ENCODE measurements around the gene MRPL40.
"Not testable (repeated sequence)": the region's sequence is repeated elsewhere in the genome, so short reads cannot be mapped to it uniquely, and the experiment has no call there.

The MRPL40 gene

DNA sequence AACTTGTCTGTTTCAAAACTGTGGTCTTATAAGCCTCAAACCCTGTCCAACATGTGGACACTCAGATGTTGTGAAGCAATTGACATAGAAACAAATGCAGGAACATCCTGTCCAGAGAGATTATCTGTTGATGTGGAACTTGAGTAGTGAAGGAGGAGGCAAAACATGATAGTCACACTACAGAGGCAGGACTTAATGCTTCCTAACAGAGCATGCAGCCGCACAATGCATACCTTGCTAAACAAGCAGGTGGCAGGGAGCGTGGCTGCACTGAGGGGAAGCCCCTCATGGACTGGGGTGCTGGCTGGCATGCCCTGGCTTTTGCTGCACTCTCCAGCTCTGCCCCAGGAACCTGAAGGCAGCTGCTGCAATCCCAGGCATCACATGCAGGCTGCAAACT, 9.8 kb downstream of the MRPL40 start:
- no peak for DNase-seq

- no peak for DNase-seq
Observed at GRCh38 chr22:19443544-19444211, 11.3 kb downstream of the MRPL40 start.

GRCh38 chr22:19445279-19445982, 13.1 kb downstream of the MRPL40 start:
- DNase-seq, result not testable (repeated sequence)

DNA sequence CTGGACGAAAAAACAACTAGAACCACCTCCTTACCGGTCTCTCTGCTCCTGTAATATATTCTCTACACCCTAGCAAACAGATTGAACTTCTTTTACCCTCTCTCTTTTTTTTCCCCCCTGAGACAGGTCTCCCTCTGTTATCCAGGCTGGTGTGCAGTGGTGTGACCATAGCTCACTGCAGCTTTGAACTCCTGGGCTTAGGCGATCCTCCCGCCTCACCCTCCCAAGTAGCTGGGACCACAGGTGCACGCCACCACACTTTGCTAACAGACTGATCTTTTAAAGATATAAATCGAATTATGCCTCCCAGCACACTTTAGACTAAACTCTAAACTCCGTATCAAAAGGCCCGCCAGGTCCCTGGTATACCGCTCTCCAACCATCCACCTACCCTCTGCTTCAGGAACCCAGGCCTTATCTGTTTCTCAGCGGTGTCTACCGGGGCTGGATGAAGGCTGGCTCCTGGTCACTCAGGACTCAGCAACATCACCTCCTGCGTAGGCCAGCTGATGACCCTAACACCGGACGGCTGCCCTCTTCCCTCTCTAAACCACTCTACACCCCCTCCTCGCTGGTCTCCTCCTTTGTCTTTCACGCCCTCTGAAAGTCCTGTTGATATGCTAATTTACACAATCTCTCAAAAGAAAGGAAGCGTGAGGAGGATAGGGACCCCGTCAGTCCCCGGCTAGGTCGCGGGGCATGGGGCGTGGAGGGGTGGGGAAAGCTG, 14.4 kb downstream of the MRPL40 start:
- DNase-seq, result no peak

DNA sequence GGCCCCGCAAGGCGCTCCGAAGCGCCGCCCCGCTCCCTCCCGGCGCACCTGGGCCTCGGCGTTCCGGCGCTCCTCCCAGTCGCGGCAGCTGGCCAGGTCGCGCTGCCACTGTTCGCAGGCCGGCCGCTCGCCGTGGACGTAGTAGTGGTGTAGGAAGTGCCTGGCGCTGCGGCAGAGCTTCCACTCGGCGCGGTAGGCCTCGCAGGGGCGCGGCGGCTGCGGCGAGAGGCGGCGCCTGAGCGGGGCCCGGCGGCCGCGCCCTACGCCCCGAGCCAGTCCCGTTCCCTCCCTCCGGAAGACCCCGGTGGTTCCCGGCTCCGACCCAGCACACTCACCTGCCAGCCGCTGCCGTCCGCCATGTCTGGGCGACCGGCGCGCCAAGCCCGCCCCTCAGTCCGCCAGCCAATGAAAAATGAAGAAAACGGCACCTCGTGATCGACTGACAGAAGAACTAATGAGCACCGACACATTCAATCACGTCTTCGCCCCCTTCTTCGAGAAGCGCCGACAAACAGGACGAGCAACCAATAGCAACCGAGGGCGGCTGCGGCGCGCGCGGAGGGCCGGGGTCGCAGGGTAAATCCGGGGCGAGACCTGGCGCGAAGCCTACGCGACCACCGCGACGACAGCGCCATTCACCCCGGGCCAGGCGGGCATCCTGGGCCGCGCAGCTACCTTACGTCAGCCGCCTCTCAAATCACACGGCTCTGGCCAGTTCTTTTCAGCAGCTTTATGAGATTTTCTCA, 15.2 kb downstream of the MRPL40 start, which contains the start of gene C22orf39:
Gene C22orf39, minus strand, starts transcription at position 382 of the 746 bp plus-strand sequence. Its CDS starts 23 bp downstream, at position 359.
- DNase-seq, result peak; percentile 69

GRCh38 chr22:19448076-19448607, 15.8 kb downstream of the MRPL40 start:
- peak; percentile 27 for DNase-seq

GRCh38 chr22:19448739-19449421, 16.5 kb downstream of the MRPL40 start:
- no peak for DNase-seq

- no peak for DNase-seq
Observed at GRCh38 chr22:19449422-19449767, 17.1 kb downstream of the MRPL40 start.

DNA sequence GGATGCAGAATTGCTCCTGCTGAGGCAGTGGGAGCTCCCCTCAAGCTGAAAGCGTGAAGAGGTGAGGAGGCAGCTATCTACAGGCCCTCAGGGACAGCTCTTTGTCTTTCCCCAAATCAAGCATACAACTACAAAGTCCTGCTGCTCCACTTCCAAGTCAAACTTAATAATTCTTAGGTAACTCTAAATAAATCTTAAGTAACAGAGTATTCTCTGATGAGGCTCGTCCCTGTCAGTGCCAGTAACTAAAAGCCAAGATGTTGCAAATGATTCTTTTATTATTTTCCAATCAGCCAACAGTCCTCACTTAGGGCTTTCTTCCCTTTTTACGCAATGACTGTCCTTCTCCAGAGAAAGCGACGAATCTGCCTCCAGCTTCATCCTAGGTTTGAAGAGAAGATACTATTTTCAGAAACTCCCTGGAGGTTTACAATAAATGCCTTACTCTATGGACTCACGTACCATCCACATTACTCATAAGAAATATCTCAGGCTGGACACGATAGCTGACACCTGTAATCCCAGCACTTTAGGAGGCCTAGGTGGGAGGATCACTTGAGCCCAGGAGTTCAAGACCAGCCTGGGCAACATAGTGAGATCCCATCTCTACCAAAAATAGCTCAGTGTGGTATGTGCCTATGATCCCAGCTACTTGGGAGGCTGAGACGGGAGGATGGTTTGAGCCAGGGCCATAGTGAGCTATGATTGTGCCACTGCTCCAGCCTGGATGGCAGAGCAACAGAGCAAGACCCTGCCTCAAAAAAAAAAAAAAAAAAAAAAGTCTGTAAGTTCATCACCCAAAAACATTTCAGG, 18.2 kb downstream of the MRPL40 start:
- no peak for DNase-seq

- DNase-seq, result no peak
Observed at GRCh38 chr22:19451570-19451969, 19.2 kb downstream of the MRPL40 start.

DNA sequence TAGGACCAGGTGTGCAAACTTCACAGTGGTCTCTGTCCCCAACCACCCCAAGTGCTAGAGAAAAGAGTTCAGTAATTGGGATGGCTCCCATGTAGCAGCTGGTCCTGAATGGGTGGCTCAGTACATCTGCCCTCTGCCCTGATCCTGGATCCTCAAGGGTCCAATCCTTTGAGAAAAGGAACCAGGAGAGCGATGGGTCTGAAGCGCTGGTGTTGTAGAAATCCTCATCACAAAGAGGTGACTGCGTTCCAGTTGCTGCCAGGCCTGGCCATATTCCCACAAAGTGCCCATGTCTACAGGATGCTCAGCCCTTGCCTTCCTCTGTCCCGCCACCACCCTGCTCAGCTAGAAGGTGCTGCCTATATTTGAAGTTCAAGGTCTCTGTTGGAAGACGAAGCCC, 21.4 kb downstream of the MRPL40 start:
- no peak for DNase-seq

- DNase-seq, result no peak
Observed at GRCh38 chr22:19454156-19454555, 21.8 kb downstream of the MRPL40 start.

DNA sequence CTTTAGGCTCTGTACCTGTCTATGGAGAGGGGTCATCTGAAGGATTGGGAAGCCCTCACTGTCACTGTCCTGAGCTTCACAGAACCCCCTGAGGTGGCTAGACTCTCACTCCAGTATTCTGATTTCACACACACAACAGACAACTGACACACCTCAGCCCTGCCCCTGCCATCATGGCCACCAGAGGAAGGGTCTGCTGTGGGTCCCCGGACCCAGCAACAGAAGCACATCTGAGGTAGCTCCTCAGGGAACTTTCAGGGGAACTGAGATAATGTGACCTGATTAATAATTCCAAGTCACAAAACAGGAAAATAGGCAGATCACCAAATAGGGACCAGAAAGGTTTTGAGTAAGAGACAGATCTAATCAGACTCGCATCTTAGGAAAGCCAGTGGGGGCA, 22.7 kb downstream of the MRPL40 start:
- no peak for DNase-seq

- no peak for DNase-seq
Observed at GRCh38 chr22:19455585-19456370, 23.4 kb downstream of the MRPL40 start.

DNA sequence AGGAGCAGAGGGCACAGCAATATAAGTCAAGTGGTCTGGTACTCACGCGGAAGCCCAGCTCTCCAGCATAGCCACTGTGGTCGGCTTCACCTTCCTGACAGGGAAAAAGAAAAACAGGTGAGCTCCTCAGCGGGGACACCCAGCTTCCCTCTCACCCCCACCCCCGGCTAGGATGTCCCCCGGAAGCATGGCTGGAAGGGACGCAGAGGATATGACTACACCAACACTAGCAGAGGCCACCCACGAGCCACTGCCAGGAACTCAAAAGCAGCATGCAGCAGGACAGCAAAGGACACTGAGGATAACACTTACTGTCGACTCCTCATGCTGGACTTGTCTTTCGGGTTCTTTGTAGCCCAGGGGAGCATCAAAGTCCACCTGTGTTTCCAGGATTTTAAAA, 24.2 kb downstream of the MRPL40 start:
- no peak for DNase-seq

DNA sequence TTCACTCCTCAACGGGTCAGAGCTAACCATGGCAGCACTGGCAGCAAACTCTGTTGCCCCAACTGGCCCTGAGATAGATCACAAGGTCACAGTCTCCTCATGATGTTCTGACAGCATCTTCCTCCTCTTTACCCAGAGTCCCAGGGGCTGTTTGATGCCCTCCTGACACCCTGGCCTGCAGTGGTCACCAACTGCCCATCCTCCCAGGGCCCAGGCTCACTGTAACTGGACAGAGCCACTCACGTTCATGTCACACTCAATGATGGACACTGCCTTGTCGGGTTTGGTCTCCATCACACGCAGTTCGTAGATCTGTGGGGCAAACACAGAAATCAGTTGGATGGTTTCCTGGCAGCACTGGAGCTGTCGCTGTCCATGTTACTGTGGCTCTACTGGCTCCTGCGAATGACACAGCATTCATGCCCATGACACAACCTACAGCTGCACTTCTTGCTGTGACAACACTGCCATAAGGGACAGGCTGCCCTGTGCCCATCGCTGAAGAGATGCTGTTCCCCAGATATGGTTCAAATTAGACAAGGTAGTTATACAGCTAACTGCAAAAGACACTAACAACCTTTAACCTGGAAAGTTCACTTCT, 25.6 kb downstream of the MRPL40 start:
- DNase-seq, result no peak

DNA sequence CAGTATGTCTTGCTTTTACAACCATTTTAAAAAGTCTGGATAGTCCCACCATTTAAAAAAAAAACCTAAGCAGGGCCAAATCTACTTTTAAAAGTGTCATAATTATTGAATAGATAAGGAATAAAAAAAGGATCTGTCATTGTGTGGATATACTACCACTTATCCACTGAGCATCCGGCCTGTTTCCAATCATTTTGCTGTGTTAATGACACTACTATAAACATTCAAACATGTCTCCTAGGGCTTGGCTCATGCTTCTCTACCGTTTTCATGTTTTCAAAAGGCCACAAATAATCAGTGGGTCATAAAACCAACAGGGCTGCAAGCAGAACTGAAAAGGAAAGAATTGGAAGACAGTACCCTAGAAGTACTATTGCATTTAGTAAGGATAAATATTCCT, 27.7 kb downstream of the MRPL40 start:
- no peak for DNase-seq

GRCh38 chr22:19461506-19461905, 29.2 kb downstream of the MRPL40 start:
- DNase-seq, result no peak

DNA sequence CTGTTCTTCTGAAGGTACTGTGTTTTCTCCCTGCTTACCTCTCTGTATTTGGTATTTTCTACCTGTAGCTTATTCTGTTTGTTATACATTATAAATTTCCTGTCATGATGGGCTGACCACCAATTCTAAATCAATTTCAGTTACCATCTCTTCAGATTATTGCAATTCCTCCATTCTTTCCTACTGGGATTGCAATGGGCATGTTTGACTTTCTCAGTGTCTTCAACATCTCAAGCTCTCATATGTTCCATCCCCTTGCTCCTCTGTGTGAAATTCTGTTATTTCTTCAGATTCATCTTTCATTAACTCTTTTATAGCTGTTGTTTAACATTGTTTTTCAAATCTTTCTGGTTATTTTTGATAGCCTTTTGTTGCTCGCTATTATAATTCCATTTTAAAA, 30.7 kb downstream of the MRPL40 start:
- DNase-seq, result no peak
